ENCODE results near the gene BMF.

Gene BMF

DNA sequence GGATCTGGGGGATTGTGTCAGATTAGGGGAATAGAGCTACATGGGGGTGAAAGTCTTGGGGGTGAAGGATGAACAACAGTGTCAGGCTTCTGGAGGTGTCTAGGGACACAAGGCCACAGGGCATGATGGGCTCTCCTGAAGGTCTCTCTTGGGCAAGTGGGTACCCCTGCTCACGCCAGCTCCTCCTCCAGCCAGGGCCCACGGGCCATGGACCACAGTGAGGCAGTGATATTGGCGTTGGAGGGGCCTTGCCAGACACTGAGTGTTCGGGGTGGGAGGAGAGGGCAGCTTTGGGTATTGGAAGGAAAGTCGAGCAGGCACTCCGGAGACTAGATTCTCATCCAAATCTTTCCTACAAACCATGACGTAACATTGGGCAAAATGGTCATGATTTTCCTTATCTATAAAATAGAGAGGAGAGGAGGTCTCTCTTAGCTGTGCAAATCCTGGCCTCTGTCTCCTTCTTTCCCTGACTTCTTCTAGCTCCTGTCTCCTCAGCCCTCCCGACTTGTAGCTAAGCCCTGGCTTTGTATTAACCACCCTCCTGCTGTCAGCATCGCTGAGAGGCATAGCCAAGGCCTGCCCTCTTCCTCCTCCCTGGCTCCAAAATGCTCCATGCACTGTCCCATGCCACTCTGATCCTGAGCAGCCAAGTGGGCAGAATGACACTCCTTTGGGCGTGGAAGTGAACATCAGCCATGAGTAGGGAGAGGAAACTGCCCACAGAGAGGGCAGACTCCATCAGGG is 45.7 kb downstream of the BMF start:
- no peak for DNase-seq

DNA sequence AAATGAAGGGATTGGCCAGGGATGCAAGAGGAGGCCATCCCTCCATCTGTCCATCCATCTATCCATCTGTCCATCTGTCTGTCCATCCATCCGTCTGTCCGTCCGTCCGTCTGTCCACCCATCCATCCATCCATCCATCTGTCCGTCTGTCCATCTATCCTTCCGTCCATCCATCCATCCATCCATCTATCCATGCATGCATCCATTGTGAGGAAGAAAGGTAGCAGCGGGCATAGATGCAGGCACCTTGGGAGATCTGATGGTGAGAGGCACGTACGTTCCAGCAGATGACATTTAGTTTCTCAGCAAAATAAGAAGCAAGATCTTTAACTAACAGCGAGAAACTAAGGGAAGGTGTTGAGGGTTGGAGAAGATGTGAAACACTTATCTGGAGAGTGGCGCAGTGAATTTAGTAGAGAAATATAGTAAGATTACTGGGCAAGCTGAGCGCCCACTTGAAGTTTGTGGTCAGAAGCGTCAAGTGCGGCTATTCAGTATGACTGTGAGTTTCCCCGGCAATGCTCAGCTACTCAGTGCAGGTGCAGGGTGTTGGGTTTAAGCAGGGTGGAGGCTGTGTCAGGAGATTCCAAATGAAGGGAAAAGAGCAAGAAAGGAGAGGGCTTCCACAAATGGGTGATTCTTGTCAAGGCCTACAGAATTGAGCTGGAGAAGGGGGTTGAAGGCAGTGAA is 47.3 kb downstream of the BMF start:
- DNase-seq, result no peak

DNA sequence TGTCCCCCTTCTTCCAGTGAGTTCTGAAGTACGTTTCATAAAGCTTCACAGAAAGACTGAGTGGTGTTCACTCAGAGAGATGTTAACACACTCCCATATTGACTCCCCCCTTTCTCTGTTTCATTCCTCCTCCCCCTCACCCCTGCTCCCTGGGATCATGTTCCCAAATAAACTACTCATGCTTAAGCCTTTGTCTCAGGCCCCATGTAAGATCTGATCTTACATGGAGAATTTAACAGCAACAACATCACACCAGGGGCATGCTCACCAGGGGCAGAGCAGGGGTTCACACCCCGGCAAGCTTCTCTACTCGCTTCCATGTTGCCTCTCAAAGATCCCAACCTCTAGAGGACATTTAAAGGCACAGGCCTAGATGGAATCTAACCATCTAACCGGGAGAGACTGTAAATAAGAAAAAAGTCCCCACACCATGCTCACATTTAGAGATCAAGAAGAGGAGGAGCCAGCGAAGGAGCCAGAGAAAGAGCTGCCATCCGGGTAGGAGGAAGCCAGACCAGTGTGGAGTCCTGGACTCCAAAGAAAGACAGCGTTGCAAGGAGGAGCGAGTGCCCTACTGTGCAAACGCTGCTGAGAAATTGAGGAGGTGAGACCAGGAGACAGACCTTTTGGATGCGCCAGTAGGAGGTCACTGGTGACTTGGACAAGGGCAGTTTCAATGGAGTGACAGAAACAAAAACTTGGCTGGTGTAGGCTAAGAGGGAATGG is 48.3 kb downstream of the BMF start:
- DNase-seq, result no peak

DNA sequence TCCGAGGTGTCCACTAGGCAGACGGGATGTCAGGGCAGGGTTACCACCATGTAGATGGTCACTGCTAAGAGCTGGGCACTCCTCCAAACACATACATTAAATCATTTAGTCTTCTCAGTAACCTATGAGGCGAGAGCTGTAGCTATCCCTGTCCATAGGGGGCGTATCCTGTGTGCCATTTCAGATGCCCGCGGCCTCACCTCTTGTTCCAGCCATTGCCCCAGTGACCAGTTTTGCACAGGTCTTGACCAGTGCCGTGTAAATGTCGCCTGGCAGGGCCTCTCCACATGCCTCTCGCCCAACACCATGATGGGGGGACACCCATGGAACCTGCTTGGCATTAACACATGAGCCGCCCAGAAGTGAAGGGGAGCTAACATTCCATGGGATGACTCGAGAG is 48.9 kb downstream of the BMF start:
- no peak for DNase-seq

DNA sequence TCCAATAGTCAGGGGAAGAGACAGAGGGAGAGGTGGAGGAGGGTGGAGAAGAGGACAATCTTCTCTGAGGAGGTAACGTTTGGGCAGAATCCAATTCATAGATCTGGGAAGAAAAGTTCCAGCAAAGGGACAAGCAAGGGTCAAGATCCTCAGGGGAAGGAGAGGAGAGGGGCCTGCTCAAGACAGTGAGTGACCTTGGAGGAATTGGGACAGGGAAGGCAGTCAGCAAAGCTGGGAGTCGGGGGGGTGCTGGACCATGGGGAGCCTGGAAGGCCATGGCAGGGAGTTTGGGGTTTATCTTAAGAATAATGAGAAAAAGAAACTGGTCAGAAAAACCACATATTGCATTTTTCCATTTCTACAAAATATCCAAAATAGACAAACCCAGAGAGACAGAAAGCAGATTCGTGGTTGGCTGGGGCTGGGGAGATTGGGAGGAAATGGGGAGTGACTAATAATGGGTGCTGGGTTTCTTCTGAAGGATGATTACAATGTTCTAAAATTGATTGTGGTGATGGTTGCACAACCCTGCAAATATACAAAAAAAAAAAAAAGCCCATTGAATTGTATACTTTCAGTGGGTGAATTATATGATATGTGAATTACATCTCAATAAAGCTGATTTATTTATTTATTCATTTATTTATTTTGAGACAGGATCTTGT is 50.1 kb downstream of the BMF start:
- DNase-seq, result no peak

DNA sequence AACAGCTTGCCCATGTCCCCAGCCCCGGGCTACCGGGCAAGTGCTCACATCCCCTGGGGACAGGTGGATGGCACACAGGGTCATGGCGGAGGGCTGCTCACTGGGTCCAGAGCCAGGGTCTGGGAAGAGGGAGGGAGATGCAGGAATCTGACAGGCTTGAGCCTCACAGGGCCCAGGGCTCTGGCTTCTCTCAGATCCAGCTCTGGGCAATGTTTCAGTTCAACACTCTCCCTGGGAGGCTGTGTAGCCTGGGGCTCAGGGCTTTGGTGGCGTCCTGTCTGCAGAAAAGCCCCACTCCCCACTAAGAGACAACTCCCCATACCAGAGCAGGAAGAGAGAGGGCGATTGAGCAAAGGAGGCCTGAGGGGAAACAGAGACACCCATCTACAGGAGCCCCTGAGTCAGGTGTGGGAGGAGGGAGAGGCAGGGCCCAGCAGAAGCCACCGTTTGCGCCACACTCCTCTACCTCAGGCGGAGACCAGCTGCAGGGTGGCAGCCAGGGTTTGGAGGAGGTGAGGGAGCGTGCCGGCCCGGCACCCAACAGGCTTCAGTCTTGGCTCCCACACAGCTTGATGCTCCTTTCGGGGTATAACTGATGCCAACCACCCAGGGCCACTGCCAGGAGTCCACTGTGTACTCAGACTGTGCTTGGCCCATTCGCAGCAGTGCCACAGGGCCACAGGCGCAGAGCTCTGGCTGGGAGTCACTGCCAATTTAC is 52.9 kb downstream of the BMF start:
- DNase-seq, result no peak

DNA sequence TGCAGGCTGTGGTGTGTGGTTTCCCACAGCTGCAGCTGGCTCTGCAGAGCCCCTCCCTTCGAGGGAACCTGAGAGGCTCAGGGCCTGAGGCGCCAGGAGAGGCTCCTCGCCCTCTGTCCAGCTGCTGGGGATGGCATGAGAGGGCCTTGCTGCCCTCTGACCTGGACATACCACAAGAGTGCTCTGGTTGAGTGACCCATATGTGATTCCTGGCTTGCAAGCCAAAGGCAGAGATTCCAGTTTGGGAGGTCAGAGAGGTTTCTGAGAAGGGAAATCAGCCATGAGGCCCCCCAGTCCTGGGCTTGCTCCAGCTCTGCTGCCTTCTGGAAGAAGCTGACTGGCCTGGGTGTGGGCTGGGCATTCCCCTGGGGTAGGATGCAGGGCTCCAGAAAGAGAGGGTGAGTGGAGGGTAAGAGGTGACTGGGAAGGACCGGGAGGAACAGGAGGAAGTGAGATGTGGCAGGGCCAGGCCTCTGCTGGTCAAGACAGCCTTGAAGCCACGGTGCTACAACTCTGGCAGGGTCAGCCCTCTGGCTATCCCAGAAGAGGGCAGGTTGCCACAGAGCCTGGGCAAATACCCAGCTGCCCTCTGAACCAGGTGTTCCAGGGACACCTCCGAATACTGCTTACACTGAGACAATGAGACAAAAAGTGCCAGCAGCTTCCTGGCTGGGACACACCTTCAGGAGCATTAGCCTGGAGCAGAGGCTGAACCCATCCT is 53.7 kb downstream of the BMF start:
- DNase-seq, result peak; percentile 41

DNA sequence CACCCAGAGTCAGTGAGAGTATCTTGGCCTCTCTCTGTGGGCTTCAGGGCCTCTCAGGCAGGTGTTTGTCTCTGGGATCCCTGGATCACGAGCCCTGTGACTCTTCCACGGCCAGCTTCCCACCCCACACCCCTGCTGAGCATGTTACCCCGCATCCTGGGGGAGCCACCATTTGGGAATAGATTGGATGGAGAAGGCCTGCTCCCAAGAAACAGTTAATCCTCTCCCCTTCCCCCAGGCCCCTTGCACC is 54.1 kb downstream of the BMF start:
- DNase-seq, result no peak

DNA sequence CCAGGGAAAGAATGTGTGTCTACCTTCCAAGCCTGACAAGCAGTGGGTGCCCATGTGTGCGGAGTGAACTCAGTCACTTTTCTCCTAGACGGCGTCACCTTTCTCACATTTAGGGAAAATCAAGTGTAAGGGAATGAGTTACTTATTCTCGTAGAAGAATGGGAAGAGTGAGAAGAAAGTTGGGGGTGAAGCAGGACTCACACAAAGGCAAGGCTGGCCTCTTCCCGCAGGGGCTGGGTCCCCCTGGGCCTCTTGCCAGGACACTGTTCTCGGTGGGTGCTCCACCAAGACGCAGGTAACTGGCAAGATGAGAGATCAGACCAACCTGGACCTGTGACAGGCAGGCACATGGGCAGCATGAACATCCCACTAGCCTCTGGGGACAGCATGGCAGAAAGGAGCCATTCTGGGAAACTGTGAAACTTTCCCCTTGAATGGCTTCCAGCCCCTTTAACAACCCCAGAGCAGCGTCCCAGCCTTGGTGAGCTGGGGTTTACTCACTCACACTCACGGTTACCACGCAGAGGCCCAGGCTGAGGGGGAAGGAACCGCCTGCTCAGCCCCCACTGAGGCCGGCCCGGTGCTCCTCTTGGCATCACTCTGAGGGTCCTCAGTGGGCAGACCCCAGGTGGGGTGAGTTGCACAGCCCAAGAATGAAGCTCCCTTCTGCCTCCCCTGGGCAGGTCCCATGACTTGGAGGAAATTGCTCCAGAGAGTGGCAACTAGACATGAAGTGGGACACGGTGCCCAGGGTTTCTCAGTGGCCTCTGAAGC is 54.7 kb downstream of the BMF start:
- DNase-seq, result no peak

DNA sequence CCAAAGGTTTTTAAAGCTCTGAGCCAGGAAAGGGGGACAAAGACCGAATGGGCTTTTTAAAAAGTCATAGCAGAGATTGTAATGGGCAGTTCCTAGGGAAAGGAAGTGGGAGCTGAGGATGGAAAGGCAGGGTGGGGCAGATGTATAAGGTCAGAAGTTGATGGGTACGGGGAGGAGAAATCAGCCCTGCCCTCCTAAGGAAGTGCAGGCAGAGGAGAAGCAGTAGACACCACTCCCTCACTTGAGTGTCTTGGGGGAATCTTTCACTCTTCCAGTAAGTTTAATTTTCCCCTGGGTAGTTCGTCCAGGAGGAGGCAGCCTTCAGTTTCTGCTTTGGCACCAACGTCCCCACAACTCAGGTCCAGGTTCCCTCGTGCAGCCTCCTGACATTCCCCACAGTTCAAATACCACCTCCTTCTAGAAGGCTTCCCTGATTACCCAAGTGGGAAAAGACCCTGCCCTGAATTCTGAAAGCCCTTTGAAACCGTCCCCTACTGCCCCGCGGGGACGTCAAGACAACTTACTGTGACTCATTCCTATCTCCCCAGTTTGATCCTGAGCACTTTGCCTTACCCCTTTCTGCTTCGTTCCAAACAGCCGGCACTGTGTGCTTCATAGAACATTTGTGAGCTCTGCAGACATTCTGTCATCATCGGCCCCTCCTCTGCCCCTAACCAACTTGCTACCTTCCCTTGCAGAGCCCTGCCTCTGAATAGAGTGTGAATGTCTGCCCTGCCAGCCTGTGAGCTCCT is 55.4 kb downstream of the BMF start:
- no peak for DNase-seq

DNA sequence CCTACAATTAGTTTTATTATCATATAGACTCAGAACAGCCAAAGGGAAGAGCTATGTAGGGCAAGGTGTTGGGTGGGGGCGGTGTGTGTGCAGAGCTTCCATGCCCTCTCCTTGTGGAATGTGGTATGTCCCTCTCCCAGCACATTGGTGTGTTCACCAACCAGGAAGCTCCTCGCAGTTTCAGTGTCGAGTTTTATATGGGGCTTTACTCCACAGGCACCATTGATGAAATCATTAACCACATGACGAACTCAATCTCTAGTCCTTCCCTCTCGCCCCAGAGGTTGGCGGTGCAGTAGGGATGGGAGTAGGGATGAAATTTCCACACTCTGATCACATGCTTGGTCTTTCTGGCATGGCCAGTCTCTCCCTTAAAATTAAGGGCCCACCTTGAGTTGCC is 56.1 kb downstream of the BMF start:
- no peak for DNase-seq

DNA sequence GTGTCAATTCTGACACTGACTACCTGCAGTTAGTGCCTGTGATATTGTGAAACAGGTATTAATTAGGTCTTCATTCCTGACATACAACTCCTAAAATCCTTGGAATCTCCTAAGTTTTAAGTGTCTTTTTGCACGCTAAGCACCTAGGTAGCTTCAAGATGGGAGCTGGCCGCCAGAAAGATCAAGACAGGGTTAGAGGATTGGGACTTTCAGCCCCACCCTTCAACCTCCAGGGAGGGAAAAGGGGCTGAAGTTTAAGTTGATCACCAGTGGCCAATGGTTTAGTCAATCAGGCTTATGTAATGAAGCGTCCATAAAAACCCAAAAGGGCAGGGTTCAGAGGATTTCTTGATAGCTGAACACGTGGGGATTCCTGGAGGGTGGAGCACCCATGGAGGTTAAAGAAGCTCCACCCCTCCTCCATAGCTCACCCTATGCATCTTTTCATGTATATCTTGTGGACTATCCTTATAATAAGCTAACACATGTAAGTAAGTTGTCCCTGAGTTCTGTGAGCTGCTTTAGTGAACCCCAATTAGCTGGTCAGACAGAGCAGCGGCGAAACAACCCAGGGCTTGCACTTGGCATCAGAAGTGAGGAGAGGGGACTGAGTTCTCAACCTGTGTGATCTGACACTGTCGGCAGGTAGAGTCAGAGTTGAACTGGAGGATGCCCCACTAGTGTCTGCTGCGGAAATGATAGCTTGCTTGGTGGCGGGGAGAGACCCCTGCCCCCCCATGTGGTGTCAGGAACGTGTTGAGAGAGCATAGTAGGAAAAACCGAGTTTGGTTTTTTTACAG is 56.9 kb downstream of the BMF start:
- no peak for DNase-seq

DNA sequence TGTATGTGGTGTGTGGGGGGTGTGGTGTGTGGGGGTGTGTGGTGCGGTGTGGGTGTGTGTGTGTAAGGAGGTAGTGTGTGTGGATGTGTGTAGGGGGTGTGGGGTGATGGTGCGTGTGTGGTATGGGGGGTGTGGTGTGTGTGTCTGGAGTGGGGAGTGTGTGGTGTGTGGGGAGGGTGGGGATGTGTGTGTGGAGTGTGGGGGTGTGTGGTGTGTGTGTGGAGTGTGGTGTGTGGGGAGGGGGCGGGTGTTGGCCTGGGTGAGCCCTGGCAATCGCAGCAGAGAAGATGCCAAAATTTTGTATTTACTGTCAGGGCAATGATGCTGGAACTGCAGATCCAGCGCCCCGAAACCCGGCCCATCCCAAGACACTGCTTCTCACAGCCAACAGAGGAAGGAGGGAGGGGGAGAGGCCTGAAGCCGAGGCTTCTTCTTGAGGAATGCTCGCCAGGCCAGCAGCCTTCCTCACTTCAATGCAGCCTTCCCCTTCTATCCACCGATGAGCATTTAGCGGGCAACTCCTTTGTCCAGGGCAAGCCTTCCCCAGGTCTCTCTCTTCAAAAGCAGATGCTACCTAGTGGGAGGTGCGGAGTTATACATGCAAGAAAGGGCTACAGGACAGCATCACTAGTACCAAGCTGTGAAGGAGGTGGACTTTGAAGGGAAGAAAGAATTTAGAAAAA is 57.8 kb downstream of the BMF start:
- peak; percentile 42 for DNase-seq

DNA sequence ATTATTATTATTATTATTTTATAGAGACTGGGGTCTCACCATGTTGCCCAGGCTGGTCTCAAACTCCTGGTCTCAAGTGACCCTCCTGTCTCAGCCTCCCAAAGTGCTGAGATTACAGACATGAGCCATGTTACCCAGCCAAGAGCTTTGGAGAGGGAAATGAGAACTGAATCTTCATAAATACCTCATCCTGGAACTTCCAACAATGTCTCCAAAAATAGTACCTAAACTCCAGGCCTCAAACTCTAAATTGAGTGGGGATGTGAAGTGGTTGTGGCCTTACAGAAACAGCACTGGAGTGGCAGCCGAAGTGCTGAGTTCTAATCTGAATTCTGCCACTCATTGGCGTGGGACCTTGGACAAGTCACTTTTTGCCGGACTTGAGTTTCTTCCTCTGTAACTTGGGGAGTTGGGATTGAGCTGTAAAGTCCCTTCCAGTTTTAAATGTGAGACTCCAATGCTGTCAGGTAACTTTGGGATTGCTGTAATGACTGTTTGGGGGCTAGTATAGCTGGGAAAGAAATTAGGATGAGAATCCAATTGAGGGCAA is 59.7 kb downstream of the BMF start:
- no peak for DNase-seq

DNA sequence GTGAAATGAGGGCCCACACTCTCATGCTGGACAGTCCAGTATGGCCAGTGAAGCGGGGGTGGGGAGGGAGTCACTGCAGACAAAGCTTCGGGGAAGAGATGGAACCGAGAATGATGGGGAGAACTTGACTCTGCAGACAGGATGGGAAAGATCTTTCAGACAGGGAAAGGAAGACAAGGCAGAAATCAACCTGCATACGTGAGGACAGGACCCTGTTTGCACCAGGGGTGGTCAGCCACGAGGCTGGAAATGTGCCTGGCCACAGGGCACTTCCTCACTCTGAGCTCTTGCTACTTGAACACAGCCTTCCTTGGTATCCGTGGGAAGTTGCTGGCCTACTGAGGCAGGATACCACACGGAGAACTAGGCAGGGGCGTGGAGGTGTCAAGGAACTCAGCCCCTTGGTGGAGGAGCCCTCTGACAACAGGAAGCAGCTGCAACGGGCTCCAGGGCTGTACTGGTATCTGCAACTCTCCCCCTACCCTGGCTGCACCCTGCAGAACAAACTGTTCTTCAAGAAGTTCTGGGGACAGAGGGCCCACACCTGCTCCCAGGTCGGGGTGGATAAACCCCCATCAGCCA is 60.4 kb downstream of the BMF start:
- peak; percentile 44 for DNase-seq

DNA sequence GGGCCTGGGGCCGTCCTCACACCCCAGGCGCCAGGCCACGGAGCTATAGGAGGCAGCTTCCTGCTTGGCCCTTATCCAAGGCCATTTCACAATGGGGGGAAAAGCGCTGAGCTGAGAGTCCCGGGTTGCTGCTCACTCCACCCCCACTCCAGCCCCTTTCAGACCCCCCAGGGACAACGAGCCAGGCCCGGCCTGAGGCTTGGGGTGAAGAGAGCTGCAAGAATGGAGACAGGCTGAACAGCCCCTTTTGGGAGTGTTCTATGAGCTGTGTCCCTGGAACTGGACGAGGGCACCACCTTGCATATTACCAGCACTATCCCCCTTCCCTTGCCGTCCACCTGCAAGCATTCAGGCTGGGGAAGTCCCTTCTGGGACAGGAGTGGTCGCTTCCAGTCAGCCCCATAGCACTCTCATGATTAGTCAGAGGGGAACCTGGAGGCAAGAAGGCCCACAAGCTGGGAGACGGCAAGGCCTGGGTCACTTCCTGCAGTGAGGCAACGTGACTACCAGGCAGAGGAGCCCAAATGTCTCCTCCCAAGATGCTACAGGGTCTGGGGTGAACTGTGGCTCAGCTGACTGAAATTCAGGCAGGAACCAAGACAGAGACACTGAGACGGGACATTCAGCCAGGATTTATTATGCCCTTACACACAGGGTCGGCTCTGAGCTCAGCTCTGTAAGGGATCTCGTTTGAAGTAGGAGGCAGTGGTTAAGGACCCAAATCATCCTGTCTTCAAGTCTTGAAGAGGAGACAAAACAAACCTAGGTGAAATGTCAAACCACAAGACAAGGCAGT is 61.1 kb downstream of the BMF start:
- DNase-seq, result peak; percentile 62

DNA sequence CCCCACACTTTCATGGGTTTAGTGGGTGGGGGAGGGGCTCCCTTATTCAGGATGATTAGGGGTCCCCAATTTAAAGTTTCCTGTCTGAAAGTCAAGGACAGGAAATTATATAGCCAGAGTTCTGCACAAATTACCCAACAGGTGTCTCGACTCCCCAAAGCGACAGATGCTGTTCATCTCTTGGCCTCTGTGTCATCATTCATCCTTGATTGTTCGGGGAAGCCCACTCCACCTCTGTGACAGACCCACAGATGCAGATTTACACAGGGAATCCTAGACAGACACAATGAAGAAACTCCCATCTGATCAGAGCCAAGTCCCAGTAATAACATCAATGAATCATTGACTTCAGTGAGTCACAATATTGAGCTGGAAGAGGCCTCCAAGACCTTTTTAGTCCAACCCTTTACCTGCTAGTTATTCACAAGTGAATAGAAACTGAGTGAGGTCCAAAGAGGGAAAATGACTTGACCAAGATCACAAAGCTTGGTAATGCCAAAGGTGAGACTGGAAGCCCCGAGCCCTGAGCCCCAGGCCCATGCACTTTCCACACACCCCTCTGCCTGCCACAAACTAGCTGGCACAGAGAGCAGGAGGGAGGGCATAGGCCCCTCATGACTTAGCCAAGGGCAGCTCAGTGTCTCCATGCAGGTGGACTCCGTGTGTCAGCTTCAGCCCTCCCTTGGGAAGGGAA is 61.8 kb downstream of the BMF start:
- no peak for DNase-seq

All from CD4-positive, alpha-beta T cell treated with Interleukin-17A for 1 hour (primary cell).